HG03442 (cell line): ENCODE data around the gene PIGR.

Source experiments
- ATAC-seq: cut with Tn5 transposase; IDR thresholded peaks from one replicate; pipeline ENCODE4 v1.9.1; 2021; ENCODE audit warnings: mild to moderate bottlenecking, moderate library complexity; ENCODE audit not compliant: unreplicated experiment

PIGR gene

GRCh38 chr1:206911064-206911663 is 35.1 kb downstream of the PIGR start:
- ATAC-seq = no peak

DNA sequence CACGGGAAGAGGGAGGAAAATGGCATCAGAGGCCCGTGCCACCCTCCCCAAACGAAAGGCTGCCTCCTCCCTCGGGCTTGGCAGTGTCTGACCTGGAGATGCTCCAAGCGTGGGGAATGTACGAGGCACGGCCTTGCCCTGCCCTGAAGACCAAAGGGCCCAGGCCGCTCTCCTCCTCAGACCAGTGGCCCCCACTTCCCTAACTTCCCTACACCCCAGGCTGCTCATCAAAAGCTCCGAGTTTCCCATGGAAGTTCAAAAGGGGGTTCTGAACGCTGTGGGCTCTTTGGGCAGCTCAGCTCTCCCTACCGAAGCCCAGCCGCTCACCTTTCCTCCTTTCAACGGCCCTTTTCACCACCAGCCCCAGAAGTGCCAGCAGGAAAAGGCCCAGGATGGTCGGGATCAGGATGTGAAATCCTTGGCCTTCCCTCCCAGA is 36.4 kb downstream of the PIGR start:
- ATAC-seq = no peak

- ATAC-seq = no peak
These were observed 36.9 kb downstream of the PIGR start for GRCh38 chr1:206909161-206909882.

DNA sequence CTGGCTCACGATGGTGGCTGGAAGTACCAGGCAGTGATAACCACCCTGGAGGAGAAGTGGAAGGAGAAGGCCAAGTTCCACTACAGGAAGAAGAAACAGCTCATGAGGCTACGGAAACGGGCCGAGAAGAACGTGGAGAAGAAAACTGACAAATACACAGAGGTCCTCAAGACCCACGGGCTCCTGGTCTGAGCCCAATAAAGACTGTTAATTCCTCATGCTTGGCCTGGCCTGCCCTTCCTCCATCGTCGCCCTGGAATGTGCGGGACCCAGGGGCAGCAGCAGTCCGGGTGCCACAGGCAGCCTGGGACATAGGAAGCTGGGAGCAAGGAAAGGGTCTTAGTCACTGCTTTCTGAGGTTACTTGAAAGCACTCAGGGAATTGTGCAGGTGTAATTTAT is 38.2 kb downstream of the PIGR start:
- ATAC-seq = no peak

DNA sequence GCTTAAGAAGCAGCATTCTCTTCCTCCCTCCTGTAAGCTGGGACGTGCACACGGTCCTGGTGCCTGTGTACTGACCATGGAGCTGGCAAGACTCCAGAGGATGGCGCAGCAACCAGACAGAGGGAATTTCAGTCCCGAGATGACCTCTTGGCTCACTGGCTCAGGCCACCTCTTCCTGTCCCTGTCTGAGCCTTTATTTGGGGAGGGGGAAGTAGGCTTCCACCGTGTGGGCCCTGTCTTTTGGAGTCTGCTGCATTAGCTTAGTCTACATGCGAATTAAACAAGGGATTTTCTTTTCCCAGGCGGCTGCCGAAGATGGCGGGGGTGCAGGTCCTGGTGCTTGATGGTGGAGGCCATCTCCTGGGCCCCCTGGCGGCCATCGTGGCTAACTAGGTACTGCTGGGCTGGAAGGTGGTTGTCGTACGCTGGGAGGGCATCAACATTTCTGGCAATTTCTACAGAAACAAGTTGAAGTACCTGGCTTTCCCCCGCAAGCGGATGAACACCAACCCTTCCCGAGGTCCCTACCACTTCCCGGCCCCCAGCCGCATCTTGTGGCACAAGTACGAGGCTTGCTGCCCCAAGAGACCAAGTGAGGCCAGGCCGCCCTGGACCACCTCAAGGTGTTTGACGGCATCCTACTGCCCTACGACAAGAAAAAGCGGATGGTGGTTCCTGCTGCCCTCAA is 38.8 kb downstream of the PIGR start:
- no peak for ATAC-seq

DNA sequence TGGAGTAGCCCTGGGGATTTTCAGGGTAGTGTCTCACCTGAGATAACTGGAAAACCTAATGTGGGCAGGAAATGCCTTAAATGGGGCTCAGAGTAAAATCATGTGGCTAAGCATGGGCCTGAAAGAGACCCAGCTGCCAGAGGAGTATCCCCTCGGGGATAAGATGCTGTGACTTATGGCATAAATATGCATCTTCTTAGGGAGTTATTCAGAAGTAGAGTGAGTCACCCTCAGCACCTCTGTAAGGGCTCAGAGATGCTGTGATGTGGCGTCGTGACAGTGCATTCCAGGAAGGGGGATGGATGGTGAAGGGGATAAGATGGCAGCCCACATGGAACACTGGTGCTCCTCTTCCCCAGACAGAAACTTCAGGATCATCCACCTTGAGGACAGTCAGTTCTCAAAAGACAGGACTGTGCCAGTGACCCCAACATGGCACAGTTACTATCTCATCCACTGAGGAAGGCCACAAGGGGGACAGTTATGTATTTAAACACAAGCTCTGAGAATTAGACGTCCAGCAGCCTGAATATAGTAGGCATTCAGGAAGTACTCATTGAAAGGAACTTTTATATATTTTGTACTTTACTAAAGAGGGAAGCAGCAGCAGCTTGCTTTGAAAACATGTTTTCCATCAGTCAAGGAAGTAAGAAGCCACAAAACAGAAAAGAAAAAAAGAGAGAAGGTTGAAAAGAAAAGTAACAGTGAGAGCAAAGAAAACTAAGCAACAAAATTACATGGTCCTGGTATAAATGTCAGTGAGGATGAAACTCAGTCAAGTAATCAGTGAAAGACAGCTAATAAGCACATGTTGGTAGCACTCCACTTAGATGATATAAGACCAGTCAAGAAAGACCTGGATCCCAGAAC is 40.7 kb downstream of the PIGR start:
- ATAC-seq = peak; percentile 66

DNA sequence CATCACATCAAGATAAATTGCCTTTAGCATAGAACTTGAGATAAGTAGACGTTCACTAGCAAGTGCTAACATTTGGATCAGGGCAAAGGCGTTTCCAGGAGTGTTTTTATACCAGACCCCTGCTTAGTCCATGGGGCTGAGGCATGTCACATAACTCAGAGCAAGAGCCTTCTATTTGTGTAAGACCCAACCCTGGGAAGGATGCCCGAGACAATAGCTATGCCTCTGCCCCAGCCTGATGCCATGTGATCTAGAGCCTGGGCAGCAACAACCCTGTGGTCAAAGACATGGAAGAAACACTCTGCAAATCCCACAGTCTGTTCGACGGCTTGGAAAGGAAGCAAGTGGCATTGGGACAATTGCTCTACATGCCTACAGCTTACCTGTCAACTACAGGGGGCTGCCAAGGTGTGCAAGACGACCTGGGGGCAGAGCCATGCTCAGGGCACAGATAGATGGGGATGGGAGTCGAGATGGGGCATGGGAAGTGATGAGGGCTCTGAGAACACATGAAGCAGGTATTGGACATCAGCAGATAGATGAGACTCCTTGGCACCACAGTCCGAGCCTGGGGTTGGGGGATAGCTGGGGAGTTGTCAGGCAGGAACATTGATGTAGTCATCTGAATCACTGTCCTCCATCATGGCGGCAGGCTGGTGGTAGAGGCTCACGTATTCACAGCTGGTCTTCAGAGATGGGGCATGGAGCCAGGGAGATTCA is 41.7 kb downstream of the PIGR start:
- ATAC-seq = no peak

DNA sequence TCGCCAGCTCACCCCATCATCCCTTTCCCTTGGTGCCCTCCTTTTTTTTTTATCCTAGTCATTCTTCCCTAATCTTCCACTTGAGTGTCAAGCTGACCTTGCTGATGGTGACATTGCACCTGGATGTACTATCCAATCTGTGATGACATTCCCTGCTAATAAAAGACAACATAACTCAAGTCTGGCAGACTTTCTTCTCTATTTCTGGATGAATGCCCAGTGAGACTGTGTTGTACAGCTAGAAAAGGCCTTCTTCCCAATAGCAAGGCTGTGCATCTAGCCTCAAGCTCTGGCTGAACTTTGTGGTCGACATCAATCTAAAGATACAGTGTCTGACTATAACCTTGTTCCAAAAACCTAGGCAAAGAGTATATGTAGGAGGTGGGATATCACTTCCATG is 42.6 kb downstream of the PIGR start:
- ATAC-seq = no peak

DNA sequence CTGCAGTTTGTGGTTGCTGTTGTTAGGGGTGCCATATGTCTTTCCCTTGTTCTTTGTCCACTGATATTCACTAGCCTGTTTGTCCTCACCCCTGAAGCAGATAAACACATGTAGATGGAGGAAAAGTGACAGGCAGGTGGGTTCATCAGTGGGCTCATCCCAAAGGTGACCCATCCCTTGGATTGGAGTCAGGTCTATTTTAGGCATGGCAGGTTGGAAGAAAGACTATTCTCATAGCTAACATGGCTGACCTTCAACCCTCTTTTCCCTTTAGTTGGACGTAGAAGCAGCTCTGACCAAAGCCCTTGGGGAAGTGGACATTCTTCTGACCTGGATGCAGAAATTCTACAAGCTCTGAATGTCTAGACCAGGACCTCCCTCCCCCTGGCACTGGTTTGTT is 43.6 kb downstream of the PIGR start:
- ATAC-seq = no peak

DNA sequence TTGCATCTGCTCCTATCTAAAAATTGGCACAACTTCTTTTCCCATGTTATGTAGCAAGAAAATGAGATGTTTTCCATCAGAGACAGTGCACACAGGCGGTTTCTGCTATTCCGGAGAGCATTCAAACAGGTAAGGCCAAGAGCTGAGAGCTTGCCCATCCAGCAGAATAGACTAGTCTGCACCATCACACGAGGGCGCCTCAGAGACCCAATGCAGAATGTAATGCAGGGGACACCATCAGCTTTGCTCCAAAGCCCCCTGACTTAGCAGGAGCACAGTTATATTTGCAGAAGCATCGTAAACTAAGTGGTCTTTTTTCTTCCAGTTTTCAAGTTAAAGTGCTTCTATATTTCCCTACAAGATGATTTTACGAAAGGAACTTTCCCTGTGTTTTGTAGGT is 44.3 kb downstream of the PIGR start:
- ATAC-seq = no peak

DNA sequence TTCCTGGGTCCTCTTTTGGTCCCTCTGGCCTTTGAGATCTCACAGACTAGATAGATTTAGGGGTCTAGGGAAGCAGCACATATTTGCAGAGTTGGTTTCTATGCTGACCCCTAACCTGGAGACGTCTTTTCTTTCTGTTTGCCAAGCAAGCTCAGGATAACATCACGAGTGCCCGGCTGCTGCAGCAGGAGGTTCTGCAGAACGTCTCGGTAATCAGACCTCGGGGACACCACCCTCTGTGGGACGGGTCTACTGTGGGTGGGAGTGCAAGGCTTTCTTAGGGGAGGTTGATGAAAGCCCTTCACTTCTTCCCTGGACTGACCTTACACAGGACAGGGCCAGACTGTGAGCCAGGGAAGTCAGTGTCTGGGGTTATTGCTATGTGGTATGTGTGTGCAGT is 46.1 kb downstream of the PIGR start:
- no peak for ATAC-seq

DNA sequence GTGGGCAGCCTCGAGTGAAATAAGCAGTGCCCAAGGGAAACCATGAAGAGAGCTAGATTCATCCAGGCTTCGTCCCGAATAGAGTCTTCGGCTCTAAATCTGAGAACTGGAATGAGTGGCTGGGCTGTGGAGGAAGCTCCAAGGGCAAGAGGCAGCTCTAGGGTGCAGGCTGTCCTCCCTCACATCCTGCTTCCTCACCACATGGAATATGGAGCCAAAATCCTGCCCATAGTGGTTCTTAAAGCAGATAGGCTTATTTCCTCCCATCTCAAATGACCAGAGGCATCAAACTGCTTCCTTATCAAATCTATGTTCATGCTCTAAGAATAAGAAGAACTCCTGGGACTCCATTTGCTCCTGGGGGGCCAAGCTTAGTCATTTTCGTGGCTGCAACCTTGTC is 46.5 kb downstream of the PIGR start:
- no peak for ATAC-seq

GRCh38 chr1:206898915-206899431 is 47.3 kb downstream of the PIGR start:
- no peak for ATAC-seq

DNA sequence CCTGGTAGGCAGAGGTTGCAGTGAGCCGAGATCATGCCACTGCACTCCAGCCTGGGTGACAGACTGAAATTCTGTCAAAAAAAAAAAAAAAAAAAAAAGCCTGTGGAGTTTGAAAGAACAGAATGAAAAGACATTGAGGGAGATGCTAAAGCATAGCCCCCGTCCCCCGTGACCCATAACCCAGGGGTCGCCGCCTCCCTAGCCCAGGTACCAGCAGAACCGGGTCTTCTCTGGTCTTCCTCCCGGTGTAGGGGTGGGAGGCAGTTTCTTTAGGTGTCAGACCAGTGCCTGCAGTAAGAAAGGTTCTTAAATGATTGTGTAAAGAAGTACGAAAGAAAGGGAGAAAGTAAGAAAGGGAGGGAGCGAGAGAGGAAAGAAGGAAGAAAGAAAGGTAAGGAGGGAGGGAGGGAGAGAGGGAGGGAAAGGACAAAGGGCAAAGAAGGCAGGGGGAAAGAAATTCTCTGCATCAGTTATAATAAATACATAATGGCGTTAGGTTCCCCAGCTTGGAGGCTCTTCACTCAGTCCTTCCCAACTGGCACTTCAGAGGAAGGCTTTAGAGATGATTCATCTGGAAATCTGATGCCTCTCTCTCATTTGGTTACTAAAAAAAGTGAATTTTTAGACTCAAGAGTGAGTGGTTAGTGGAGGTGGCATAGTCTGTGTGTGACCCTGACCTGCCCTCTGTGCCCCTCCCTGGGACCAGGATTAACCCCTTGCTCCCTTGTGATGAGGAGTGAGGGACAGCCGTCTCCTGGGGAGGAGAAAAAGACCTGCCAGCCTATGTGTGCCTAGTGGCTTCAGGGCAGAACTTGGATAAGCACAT is 48.0 kb downstream of the PIGR start:
- ATAC-seq = no peak

- no peak for ATAC-seq
These were observed 49.1 kb downstream of the PIGR start, which contains the start of gene IL24 for GRCh38 chr1:206897175-206897574. TSS of gene IL24 (plus strand) at chr1:206897443. CDS start at chr1:206897833, 390 bp downstream.

DNA sequence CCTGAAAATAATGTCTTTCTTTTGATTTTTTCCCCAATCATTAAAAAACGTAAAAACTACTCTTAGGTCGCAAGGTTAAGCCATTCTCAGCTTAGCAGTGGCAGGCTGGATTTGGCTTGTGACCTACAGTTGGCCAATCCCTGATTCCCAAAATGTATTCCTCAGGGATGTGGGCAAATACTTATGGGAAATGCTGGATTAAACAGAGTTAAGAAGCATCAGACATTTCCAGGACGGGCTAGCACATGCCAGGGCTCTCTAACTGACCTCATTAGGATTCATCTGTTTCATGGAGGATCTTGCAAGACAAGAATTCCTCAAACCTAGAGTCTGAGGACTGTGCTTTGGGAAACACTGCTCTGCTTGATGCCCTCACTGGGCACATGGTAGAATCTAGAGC is 50.0 kb downstream of the PIGR start:
- ATAC-seq = no peak

GRCh38 chr1:206895837-206896242 is 50.4 kb downstream of the PIGR start:
- no peak for ATAC-seq

DNA sequence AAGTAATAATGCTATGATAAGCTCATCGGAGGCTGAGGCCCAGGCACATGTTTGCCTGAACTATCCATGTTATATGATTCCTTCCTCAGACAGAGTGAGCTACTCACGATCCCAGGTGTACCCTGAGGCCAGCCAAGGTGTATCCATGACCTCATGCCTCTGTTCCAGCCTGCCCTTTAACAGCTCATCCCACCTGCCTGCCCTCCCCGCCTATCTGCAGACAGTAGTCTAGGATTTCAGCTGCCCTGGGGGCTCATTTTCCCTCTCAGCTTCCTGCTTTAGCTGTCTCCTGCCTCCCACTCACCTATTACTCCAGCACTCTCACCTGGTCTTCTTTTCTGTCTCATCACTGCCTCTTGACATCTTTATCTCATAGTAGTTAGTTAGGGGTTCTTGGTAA is 50.9 kb downstream of the PIGR start:
- ATAC-seq = no peak

GRCh38 chr1:206893380-206893779 is 52.9 kb downstream of the PIGR start:
- no peak for ATAC-seq
